GM12891 (cell line): ENCODE data around the gene HMGCS2.

Experiments
- DNase-seq: peaks from one replicate; pipeline ENCODE4 v3.0.0; 2011; ENCODE audit warnings: low spot score; ENCODE audit not compliant: insufficient read length
- FAIRE-seq: peaks from 2 replicates; lab custom pipeline; 2011; peaks lifted over from hg19 to GRCh38; lab: Jason Lieb, UNC
- PAX5 ChIP-seq: IDR thresholded peaks from 2 replicates; pipeline ENCODE4 v1.6.1; 2011; ENCODE audit warnings: low read length, moderate library complexity, mild to moderate bottlenecking; ENCODE audit not compliant: insufficient read depth, severe bottlenecking
- POLR2A ChIP-seq: IDR thresholded peaks from 2 replicates; pipeline ENCODE4 v1.6.1; 2011; ENCODE audit warnings: low read depth, low read length, control low read depth
- POLR2AphosphoS5 ChIP-seq: IDR thresholded peaks from 2 replicates; pipeline ENCODE4 v1.6.1; 2011; ENCODE audit warnings: low read depth, low read length, control low read depth
- POU2F2 ChIP-seq: IDR thresholded peaks from 2 replicates; pipeline ENCODE4 v1.6.1; 2011; ENCODE audit warnings: low read depth, mild to moderate bottlenecking, control low read depth, low read length, moderate library complexity
- SPI1 ChIP-seq: IDR thresholded peaks from 2 replicates; pipeline ENCODE4 v1.6.1; 2011; ENCODE audit warnings: low read depth, low read length, control low read depth
- TAF1 ChIP-seq: IDR thresholded peaks from 2 replicates; pipeline ENCODE4 v1.6.1; 2011; ENCODE audit warnings: low read depth, low read length, control low read depth

Gene HMGCS2

DNA sequence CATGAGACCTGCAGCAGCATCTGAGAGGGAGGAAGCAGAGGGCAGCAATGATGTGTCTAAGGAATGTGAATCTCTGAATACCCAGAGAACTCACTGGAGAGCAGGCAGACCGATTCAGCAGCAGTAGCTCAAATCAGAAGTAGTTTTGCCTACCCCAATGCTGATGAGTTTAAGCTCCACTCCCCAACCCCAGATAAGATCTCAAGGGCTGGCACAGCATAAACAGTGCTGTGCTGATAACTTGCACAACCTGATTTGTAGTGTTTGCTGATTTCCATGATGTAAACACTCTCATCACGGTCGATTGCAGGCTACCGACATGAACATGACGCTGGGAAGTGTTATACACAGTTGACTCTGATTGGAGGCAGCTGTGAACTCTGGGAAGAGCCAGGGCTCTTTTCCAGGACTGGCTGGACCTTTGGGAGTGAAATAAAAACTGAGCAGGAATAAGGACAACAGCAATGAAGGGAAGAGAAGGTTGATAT, 11.2 kb upstream of the HMGCS2 start:
- no peak for TF ChIP-seq TAF1
- TF ChIP-seq POLR2AphosphoS5, result no peak
- no peak for TF ChIP-seq SPI1
- no peak for TF ChIP-seq POLR2A
- no peak for TF ChIP-seq PAX5
- TF ChIP-seq POU2F2, result no peak
- no peak for FAIRE-seq
- no peak for DNase-seq

DNA sequence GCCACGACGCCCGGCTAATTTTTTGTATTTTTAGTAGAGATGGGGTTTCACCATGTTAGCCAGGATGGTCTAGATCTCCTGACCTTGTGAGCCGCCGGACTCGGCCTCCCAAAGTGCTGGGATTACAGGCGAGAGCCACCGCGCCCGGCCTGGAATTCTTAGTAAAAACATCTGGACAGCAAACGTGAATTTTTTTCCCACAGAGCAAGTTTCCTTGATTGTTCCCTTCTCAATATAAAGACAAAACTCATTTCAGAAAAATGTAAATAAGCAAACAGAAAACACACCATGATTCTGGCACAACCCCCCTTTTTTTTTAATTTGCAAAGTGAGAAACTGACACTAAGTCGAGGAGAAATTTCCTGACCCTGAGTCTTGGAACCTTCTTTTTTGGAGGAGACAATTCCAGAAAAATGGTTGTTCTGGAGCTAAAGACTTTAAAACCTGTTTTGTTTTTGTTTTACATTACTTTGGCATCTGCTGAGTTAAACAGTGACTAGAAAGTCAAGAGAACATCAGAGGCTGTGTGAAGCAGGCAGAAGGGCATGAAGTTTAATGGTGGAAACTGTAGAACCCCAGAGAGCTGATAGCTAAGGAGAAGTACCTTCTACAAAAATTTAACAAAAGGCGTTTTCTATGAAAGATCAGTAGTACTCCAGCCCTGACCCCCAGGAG, 10.3 kb upstream of the HMGCS2 start:
- TF ChIP-seq POLR2A (no peak), SPI1 (no peak), PAX5 (no peak), POU2F2 (no peak), TAF1 (no peak)
- FAIRE-seq, result no peak
- DNase-seq, result no peak

DNA sequence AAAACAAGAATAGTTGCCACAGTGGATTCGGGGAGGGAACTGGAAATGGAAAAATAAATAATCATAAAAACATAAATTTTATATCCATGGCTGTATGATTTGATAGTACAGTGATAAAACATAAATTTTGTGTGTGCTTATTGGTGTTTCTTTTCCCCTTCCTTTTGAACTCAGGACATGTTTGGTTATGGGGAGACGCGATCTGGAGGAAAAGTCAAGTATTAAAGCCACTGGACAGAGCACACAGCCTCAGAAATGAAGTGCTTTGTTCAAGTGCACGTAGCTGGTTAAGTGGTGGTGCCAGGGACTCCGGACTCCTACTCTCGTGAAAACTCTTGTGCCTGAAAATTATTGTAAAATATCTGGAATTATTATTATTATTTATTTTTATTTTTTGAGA, 9.7 kb upstream of the HMGCS2 start:
- no peak for DNase-seq
- no peak for FAIRE-seq
- no peak for TF ChIP-seq PAX5
- no peak for TF ChIP-seq POLR2AphosphoS5
- no peak for TF ChIP-seq POLR2A
- no peak for TF ChIP-seq POU2F2
- TF ChIP-seq SPI1, result no peak
- TF ChIP-seq TAF1, result no peak

DNA sequence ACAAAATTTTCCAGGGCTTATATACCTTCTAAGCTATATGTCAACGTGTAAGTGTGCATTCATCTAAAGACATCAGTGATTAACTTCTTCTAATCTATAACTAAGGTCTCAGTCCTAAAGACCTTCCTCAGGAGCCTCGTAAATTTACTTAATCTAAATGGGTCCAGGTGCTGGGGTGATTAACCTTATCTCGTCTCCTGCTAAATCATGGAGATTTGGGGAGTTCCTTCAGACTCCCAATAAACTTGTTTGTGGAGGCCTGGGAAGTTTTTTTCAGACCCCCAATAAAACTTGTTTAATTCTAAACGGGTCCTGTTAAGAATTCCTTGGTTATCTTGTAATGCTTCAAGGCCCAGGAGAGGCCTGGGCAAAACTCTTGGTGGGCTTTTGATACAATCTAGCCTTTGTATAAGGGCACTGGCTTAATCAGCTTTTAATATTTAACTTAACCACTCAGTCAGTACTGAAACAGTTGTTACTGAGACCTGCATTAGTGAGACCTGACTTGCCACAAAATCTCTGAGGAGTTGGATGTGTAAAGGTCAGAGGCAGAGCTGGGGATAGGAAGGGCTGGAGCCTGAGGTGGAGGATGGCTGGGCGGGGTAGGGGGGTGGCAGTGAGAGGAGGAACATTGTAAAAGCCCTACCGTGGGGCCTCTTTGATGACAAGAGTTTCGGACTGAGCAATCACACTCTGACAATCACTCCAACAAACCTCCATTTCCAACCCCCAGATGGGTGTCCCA, 6.2 kb upstream of the HMGCS2 start:
- TF ChIP-seq POLR2A, result no peak
- TF ChIP-seq SPI1, result no peak
- TF ChIP-seq POU2F2, result no peak
- TF ChIP-seq POLR2AphosphoS5, result no peak
- TF ChIP-seq PAX5, result no peak
- TF ChIP-seq TAF1, result no peak
- FAIRE-seq (no peak), DNase-seq (no peak)

DNA sequence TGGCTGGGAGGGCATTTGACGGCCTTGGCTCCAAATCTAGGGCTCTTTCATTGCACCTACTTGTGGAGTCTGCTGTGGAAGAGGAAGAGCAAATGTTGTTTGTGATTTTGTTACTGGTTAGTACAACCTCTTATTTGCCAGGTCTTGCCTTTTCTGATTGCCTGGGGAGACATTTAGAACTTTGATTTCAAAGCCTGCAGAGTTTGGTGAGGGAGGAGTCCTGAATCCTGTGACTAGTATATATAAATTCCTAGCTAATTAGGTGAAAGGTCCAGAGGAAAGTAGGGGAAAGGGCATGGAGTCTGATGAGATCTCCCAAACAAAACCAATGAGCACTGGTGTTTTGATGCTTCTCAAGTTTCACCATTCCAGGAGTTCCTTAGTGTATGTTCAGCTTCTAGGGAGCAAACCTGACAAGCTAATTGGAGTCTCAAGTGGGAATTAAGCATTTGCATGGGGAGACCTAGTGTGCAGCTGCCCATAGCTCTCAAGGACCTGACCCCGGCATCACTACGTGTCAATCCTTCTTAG, 5.1 kb upstream of the HMGCS2 start:
- no peak for TF ChIP-seq PAX5
- TF ChIP-seq TAF1, result no peak
- no peak for TF ChIP-seq SPI1
- no peak for TF ChIP-seq POLR2A
- TF ChIP-seq POLR2AphosphoS5, result no peak
- TF ChIP-seq POU2F2, result no peak
- DNase-seq (no peak), FAIRE-seq (no peak)

DNA sequence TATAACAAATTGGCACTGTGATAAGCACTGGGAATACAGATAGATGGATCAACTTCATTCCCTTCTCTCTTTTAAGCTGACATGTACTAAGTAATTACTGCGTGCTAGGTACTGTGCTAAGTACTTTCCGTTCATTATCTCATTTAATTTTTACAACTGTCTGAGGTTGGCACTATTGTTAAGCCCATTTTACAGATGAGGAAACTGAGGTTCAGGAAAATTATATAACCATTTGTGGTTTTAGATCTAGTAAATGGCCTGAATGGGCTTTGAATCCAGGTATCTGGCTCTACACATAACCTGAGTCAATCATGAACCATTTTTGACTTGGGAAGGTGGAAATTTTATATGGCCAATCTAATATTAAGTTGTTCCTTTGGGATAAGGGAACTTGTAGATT, 3.6 kb upstream of the HMGCS2 start:
- FAIRE-seq (no peak), DNase-seq (no peak)
- TF ChIP-seq POLR2A, result no peak
- no peak for TF ChIP-seq TAF1
- TF ChIP-seq SPI1, result no peak
- TF ChIP-seq POU2F2, result no peak
- TF ChIP-seq POLR2AphosphoS5, result no peak
- no peak for TF ChIP-seq PAX5

DNA sequence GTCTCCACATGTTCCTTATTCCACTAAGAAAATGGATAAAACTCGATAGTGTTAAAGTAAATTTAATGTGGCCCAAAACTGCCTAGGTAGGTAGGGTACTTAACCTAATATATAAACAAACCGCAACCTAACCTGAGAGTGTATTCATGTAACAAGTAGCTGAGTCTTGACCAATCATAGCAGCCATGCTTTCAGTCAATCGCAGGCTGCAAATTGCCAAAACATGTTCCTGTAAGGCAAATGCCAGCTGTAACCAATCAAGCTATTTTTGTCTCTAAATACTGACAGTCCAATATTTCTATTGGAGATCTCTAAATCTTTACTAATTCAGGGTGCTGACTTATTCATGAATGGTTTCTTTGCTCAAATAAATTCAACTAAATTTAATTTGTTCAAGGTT, 3.1 kb upstream of the HMGCS2 start:
- no peak for TF ChIP-seq PAX5
- no peak for TF ChIP-seq SPI1
- TF ChIP-seq POLR2AphosphoS5, result no peak
- FAIRE-seq, result no peak
- DNase-seq, result no peak

DNA sequence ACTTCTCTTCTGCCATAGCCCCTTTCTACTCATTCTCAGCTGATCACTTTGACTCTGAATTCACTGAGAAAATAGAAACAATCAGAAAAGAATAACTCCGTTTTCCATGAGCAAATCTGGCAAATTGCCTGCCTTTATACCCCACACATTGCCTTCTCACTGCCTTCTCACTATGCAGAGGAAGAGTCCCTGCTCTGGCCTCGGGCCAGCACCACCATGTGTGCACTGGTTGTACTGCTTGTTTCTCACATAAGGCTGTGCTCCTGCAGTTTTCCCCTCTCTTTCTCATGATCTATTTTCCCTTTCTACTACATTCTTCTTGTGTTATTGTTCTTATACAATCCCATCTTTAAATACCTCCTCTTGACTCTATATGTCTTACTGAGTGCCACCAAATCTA, 2.3 kb upstream of the HMGCS2 start:
- FAIRE-seq (no peak), DNase-seq (no peak)
- no peak for TF ChIP-seq TAF1
- no peak for TF ChIP-seq POLR2AphosphoS5
- TF ChIP-seq PAX5, result no peak
- TF ChIP-seq POU2F2, result no peak
- no peak for TF ChIP-seq SPI1
- no peak for TF ChIP-seq POLR2A

DNA sequence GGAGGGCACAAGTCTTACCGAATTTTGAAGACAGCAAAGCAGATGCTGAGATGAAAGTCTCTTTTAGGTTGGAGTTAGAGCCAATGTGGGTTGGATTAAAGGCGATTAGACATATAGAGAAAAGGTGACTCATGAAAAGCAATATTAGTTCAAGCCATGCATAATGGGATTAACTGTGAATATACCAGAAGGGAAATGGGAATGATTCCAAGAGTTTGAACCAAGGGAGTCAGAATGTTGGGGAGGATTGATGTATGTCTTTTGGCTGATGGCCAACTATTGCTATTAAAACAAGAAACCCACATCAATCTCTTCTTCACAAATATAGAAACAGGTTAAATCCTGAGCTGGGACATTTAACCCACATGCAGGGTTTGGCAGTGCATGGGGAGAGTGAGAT, 1.2 kb downstream of the HMGCS2 start:
- DNase-seq (no peak), FAIRE-seq (no peak)

DNA sequence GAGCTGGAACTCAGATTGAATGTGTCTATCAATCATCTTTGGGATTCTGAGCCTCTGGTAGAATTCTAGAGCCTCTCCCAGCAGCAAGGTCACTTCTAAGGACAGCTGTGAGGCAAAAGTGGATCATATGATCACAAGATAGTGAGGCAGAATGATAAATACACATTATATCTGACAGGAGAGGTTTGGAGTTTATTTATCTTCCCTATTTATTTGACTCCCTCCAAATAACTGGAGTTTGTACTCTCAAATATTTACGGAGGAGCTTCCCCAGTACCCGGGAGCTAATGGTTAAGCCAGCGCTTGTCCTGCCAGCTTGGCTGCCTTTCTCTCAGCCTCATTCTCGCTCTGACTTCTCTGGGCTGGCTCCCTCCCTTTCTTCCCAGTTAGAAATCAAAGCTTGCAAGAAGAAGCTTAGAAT, 2.3 kb downstream of the HMGCS2 start:
- TF ChIP-seq TAF1 (no peak), PAX5 (no peak), POLR2A (no peak), SPI1 (no peak), POLR2AphosphoS5 (no peak), POU2F2 (no peak)
- no peak for FAIRE-seq
- DNase-seq, result no peak

More for the DNA sequence above, 1.2 kb downstream of the HMGCS2 start:
- no peak for TF ChIP-seq POLR2AphosphoS5
- TF ChIP-seq POU2F2, result no peak
- TF ChIP-seq PAX5, result no peak
- TF ChIP-seq SPI1, result no peak
- TF ChIP-seq TAF1, result no peak
- TF ChIP-seq POLR2A, result no peak
